Epithelial cell of proximal tubule (primary cell): ENCODE data around the gene SPPL3. TPM values are rescaled to one million over a fixed set of nuclear protein-coding genes. Genes with fewer than 3 reads are reported as not detected.

Experiments
- DNase-seq: peaks from one replicate; pipeline ENCODE4 v3.0.0-alpha.2; 2011; ENCODE audit warnings: low read depth
- H3K4me3 ChIP-seq: 2 replicates; pipeline ENCODE4 v1.5.1; 2011; ENCODE audit warnings: low read depth, mild to moderate bottlenecking, low read length
- total RNA-seq: library from RNA; depleted of rRNA; stranded (reverse); fragments of >200 nt; gene quantifications from 2 replicates; pipeline ENCODE4 v1.2.3, GENCODE V29; 2015
- TF ChIP-seq, protein P1 (sequence below): conservative IDR thresholded peaks from 2 replicates; pipeline ENCODE4 v1.5.1; 2012; ENCODE audit warnings: low read depth, mild to moderate bottlenecking, low read length

Gene SPPL3
- total RNA-seq, 1 donor from 2014 or later: 8.6 TPM

- TF ChIP-seq, protein P1, sequence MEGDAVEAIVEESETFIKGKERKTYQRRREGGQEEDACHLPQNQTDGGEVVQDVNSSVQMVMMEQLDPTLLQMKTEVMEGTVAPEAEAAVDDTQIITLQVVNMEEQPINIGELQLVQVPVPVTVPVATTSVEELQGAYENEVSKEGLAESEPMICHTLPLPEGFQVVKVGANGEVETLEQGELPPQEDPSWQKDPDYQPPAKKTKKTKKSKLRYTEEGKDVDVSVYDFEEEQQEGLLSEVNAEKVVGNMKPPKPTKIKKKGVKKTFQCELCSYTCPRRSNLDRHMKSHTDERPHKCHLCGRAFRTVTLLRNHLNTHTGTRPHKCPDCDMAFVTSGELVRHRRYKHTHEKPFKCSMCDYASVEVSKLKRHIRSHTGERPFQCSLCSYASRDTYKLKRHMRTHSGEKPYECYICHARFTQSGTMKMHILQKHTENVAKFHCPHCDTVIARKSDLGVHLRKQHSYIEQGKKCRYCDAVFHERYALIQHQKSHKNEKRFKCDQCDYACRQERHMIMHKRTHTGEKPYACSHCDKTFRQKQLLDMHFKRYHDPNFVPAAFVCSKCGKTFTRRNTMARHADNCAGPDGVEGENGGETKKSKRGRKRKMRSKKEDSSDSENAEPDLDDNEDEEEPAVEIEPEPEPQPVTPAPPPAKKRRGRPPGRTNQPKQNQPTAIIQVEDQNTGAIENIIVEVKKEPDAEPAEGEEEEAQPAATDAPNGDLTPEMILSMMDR: no peak
- DNase-seq: no peak
- no peak overlapping the region for H3K4me3 ChIP-seq
Measured at GRCh38 chr12:120744922-120745493, 159.2 kb downstream of the SPPL3 start.

GRCh38 chr12:120741476-120742421 is 162.4 kb downstream of the SPPL3 start:
- H3K4me3 ChIP-seq: no peak overlapping the region
- no peak for DNase-seq
- TF ChIP-seq, protein P1: no peak

DNA sequence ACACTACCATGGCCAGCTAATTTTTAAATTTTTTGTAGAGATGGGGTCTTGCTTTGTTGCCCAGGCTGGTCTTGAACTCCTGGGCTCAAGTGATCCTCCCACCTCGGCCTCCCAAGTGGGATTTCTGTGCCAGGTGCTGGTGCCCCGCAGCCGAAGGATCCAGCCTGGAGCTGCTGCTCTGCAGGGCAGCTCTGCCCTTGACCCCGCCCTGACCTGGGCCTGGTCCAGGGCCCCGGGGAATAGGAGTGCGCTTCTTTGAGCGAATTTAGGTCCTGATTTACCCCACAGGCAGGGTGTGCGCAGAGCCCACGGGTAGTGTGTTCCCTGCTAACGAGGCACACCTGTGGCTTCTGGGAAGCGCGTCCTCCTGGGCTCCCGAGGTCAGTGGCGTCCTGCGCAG is 163.3 kb downstream of the SPPL3 start:
- DNase-seq: no peak
- no peak overlapping the region for H3K4me3 ChIP-seq
- TF ChIP-seq, protein P1: no peak

DNA sequence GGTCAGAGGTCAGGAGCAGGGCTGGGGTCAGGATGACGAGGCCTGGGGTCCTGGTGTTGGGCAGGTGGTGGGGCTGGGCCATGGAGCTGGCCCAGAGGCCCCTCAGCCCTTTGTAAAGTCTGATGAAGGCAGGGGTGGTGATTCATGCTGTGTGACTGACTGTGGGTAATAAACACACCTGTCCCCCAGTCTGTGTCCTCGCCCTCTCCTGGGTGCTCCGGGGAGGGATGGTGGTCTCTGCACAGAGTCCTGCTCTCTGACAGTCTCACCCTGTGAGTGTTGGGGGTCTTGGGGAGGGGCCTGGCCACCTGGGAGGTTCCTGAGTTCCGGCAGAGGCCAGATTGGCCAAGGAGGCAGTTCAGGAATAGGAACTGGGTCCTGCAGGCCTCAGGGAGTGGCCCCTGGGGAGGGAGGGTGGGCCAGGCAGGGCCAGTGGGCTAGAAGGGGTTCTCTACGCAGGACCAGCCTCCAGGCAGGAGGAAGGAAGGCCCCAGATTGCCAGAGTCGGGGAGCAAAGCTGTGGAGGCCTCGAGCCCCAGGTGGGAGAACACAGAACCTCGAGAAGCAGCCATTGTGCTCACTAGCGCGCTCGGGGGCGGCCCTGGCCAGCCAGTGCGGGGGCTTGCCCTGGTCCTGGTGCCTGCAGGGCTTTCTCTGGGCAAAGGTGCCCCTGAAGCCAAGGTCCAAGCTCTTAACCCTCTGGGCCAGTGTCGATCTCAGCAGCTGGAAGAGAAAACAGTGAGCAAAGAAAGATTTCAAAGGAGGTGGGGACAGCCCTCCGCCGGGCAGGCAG is 164.1 kb downstream of the SPPL3 start:
- H3K4me3 ChIP-seq: no peak overlapping the region
- TF ChIP-seq, protein P1: no peak
- DNase-seq: no peak

GRCh38 chr12:120739031-120739762 is 165.0 kb downstream of the SPPL3 start:
- TF ChIP-seq, protein P1: no peak
- no peak for DNase-seq

GRCh38 chr12:120738252-120739030 is 165.7 kb downstream of the SPPL3 start:
- no peak for DNase-seq
- no peak overlapping the region for H3K4me3 ChIP-seq
- TF ChIP-seq, protein P1: no peak

More at GRCh38 chr12:120739031-120739762, 165.0 kb downstream of the SPPL3 start:
- H3K4me3 ChIP-seq: no peak overlapping the region
